BJ (cell line): Measurements from ENCODE around the gene BCAN. TPM values are rescaled to one million over a fixed set of nuclear protein-coding genes. Genes with fewer than 3 reads are reported as not detected.

Experiments used
- CTCF ChIA-PET: fragments of 350-600 bp; formaldehyde crosslinking; extraction: SDS; loops from one replicate; lab custom pipeline; 2021; ENCODE audit warnings: antibody characterized with exemption, inconsistent platforms; lab: Yijun Ruan, JAX
- POLR2A ChIA-PET: fragments of 300-600 bp; sonication (Branson Sonifier 250); formaldehyde crosslinking; extraction: SDS; loops from one replicate; lab custom pipeline; 2021; ENCODE audit warnings: antibody characterized with exemption; lab: Charles Lee
- DNase-seq: peaks from one replicate; pipeline ENCODE4 v3.0.0-alpha.2; 2011; ENCODE audit warnings: low read depth
- H3K27me3 ChIP-seq: 2 replicates; pipeline ENCODE4 v1.6.0; 2011; ENCODE audit warnings: low read length; ENCODE audit not compliant: control insufficient read depth, insufficient read depth
- H3K36me3 ChIP-seq: 2 replicates; pipeline ENCODE4 v1.5.1; 2011; ENCODE audit warnings: low read length; ENCODE audit not compliant: control insufficient read depth, insufficient read depth
- H3K4me3 ChIP-seq: 2 replicates; pipeline ENCODE4 v1.5.1; 2011; ENCODE audit warnings: low read depth, mild to moderate bottlenecking, control low read depth, low read length
- polyA plus RNA-seq: library from polyadenylated mRNA; depleted of rRNA; stranded (reverse); fragments of >200 nt; gene quantifications from 2 replicates; pipeline ENCODE4 v1.2.3, GENCODE V29; 2011
- TF ChIP-seq, protein P1 (sequence below): IDR thresholded peaks from 2 replicates; pipeline ENCODE4 v1.5.1; 2011; ENCODE audit warnings: low read depth, mild to moderate bottlenecking, control low read depth, inconsistent platforms, low read length, moderate library complexity; ENCODE audit not compliant: insufficient read depth

The BCAN gene
- polyA plus RNA-seq, 1 experiment = 0.02 TPM

DNA sequence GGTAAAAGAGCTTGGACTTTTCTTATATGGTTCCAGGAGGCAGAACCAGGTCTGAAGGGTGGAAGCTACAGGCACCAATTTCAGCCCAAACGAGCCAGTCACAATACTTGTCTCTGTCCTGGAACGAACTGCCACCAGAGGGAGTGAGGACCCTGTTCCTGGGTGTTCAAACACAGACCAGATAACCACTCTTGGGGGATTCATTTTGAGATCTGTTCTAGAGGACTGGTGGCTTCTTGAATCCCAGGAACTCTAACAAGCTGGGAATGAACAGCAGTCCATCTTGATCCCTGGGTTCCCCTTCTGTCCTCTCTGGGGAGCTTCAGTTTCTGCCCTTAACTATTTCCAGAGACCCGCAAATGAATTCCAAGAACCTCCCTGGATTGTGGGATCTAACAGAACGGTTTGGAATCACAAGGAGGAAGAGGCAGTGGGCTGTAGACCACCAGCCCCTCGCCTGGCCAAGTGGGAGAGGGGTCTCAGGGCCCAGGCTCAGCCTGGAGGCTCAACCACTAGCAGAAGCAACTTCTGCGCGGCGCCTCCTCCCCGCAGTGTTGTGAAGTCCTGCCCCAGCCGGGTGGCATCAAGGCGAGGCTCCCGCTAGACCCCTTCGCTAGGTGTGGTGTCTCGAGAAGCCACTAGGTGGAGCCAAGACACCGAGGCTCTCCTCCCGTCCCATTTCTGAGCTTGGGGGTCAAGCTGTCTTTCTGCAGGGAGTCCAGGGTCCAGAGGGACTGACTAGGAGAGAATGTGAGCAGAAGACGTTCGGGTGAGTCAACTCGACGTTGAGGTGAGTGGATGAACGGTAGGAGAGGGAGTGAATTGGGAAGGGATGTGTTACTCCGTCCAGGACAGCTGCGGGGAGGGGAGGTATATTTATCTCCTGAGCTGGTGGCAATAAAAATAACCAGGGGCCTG lies 47.4 kb downstream of the BCAN start:
- Histone ChIP-seq H3K36me3 (no peaks in the 10 kb centered on the region), H3K27me3 (no peaks in the 10 kb centered on the region), H3K4me3 (peak overlapping the region; percentile 15; the same call in 1 of the 2 replicates)
- no peak for DNase-seq
- ChIA-PET POLR2A (interaction anchor here (0.6 to 1.9 kb wide), 4 partner anchors 29 to 52 kb away, joined by 3 to 9 read pairs (median 7); partner anchors contain the start of genes ISG20L2, METTL25B and MRPL24), CTCF (interaction anchor here (0.5 to 31.9 kb wide), 42 partner anchors 11 to 244 kb away, joined by 3 to 1556 read pairs (median 6); partner anchors contain the start of genes CRABP2, HDGF, INSRR and ISG20L2)
- TF ChIP-seq, protein P1, sequence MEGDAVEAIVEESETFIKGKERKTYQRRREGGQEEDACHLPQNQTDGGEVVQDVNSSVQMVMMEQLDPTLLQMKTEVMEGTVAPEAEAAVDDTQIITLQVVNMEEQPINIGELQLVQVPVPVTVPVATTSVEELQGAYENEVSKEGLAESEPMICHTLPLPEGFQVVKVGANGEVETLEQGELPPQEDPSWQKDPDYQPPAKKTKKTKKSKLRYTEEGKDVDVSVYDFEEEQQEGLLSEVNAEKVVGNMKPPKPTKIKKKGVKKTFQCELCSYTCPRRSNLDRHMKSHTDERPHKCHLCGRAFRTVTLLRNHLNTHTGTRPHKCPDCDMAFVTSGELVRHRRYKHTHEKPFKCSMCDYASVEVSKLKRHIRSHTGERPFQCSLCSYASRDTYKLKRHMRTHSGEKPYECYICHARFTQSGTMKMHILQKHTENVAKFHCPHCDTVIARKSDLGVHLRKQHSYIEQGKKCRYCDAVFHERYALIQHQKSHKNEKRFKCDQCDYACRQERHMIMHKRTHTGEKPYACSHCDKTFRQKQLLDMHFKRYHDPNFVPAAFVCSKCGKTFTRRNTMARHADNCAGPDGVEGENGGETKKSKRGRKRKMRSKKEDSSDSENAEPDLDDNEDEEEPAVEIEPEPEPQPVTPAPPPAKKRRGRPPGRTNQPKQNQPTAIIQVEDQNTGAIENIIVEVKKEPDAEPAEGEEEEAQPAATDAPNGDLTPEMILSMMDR = peak; percentile 95

DNA sequence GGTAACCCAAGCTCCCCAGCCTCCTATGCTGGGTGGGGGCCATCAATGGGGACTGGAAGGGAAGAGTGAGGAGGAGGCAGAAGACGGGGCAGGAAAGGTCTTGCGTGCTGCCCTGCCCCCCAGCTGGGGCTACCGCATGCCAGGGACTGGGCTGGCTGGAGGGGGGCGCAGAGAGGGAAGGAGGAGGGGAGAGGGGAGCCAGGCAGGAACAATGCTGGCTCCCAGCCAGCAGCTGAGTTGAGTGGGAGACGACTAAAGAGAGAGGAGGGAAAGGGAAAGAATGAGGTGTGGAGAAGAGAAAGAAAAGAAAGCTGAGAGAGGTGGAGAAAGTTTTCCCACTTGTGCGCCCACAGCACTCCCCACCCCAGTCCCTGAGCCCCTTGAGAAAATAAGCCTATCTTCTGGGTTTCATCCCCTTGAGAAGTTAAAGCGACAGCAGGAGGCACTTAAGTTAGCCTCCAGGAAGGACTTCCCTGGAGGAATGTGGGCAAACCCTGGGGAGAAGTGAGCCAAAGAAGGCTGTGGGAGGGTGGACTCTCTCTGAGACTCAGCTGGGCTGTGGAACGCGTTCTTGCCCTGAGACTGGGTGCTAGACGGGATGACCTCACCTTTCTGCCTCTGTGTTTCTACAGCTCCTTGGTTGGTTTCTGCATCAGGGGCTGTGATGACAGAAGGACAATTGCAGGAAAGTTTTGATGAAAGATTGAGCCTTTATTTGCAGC lies 48.2 kb downstream of the BCAN start:
- no peaks in the 10 kb centered on the region for H3K36me3 ChIP-seq
- no peak for DNase-seq
- POLR2A ChIA-PET = interaction anchor here (0.6 to 1.9 kb wide), 3 partner anchors 29 to 38 kb away, joined by 6 to 9 read pairs (median 8); partner anchors contain the start of genes ISG20L2 and METTL25B
- no peak overlapping the region for H3K4me3 ChIP-seq
- TF ChIP-seq, protein P1 = no peak
- H3K27me3 ChIP-seq = no peaks in the 10 kb centered on the region
- CTCF ChIA-PET = interaction anchor here (0.5 to 31.9 kb wide), 36 partner anchors 12 to 243 kb away, joined by 3 to 1556 read pairs (median 7); partner anchors contain the start of genes CRABP2, HDGF, INSRR and ISG20L2

DNA sequence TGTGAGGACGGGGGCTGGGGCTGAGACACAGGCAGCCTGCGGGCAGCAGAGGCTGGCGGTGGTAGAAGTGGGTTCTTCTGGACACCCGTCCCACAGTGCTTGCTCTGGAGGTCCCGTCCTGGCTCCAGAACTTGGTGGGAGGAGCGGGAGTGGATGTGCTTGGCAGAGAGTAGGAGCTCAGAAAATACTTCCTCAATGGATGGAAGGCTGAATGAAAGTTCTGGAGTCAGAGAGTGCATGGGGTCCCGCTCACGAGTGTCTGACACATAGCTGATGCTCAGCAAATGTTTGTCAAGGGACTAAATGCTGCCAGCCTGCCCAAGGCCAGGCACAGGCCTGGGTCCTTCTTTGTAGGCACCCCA lies 48.7 kb downstream of the BCAN start:
- ChIA-PET POLR2A (interaction anchor here (1.9 kb wide), 1 partner anchor 38 kb away, joined by 6 read pairs; the partner anchor contains the start of genes ISG20L2 and METTL25B), CTCF (interaction anchor here (1.1 to 31.9 kb wide), 14 partner anchors 13 to 237 kb away, joined by 3 to 1556 read pairs (median 29); partner anchors contain the start of genes CRABP2, INSRR, ISG20L2 and METTL25B)
- TF ChIP-seq, protein P1 = no peak
- no peaks in the 10 kb centered on the region for H3K36me3 ChIP-seq
- no peak for DNase-seq
- no peaks in the 10 kb centered on the region for H3K27me3 ChIP-seq
- no peak overlapping the region for H3K4me3 ChIP-seq

DNA sequence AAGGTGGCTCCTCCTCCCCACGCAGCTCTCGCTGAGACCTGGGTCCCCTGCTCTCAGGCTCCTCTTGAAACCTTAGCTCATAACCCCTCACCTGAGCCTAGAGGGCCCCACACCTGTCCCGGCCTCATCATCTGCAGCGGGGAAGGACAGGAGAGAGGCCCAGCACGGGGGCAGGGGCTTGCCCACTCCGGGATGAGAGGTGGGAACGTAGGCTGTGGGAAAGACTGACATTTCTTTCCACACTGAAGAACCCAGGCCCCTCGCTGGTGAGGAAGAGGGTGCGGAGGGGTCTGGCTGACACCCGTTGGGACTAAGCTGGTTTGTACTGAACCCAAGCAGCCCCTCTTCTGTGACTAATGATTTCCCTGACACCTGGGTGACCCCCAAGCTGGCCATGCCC lies 49.3 kb downstream of the BCAN start:
- TF ChIP-seq, protein P1 = no peak
- POLR2A ChIA-PET = no interaction called here
- Histone ChIP-seq H3K27me3 (no peaks in the 10 kb centered on the region), H3K4me3 (no peak overlapping the region), H3K36me3 (no peaks in the 10 kb centered on the region)
- no peak for DNase-seq
- CTCF ChIA-PET = interaction anchor here (1.3 to 31.9 kb wide), 11 partner anchors 13 to 237 kb away, joined by 3 to 1556 read pairs (median 37); partner anchors contain the start of genes CRABP2, INSRR, ISG20L2 and METTL25B
